HG03457 (cell line): Measurements from ENCODE around the gene SMIM21.

Source experiments
- ATAC-seq: cut with Tn5 transposase; IDR thresholded peaks from one replicate; pipeline ENCODE4 v1.9.1; 2021; ENCODE audit warnings: moderate number of reproducible peaks; ENCODE audit not compliant: unreplicated experiment

SMIM21 gene

DNA sequence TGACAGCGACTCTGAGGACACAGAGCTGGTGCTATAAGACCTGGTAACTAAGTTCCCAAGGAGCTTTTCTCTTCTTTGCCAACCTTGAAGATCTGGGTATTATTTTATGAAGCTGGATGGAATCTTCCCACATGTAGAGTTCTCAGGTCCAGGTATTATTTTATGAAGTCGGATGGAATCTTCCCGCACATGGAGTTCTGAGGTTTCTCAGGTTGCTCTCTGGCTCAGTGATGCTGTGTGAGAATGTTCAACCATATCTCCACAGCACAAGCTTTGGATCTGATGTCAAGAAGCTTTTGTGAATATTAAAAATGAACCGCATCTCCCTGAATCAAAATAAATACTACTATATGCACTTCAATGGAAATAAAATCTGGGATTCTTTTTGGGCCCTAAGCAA, at the start of gene SMIM21:
TSS of gene SMIM21 (minus strand) at position 101 of the 400 bp plus-strand sequence. CDS start 140 bp downstream, outside the sequence.
- no peak for ATAC-seq

- ATAC-seq, result no peak
These were observed 47.7 kb upstream of the SMIM21 start for GRCh38 chr18:75475228-75475627.

- no peak for ATAC-seq
These were observed 46.8 kb upstream of the SMIM21 start for GRCh38 chr18:75474332-75474731.

GRCh38 chr18:75473316-75473715, 45.8 kb upstream of the SMIM21 start:
- no peak for ATAC-seq

- no peak for ATAC-seq
These were observed 45.4 kb upstream of the SMIM21 start for GRCh38 chr18:75472906-75473305.

- ATAC-seq, result no peak
These were observed 44.9 kb upstream of the SMIM21 start for GRCh38 chr18:75472396-75472795.

DNA sequence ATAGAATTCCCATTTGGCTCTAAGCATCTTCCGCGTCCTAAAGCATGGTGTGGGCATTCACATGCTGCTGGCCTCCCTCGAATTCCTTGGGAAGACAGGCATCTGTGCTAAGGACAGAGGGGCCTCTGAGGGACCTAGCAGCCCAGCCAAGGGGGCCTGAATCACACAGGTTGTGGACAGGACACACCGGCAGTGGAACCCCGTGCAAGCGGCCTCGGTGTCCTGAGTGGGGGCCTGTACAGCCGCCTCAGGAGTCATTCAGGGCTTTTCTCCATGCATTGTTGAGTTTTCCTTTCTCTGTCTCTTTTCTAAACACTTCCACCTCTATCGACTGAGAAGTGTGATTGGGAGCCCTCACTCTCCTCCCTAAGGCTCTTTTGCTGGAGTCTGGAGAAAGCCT, 44.3 kb upstream of the SMIM21 start:
- ATAC-seq, result no peak

DNA sequence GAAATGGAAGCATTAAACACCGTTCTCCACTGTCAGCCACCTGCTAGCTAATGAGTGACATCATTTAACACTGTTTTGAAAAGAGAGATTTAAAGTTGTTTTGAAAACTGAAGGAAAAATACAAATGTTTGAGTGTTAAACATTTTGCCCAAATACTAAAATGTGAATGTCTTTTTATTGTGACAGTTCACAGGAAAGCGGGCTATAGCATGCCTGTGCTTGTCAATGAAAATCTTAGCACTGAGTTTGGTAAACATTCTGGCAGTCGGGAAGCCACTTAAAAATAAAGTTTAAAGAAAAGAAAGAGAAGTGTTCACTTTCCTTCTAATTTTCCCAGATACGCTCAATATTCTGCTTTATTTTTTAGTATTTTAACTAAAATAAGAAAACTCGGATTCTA, 40.3 kb upstream of the SMIM21 start:
- ATAC-seq, result no peak

GRCh38 chr18:75467281-75467795, 39.8 kb upstream of the SMIM21 start:
- no peak for ATAC-seq

DNA sequence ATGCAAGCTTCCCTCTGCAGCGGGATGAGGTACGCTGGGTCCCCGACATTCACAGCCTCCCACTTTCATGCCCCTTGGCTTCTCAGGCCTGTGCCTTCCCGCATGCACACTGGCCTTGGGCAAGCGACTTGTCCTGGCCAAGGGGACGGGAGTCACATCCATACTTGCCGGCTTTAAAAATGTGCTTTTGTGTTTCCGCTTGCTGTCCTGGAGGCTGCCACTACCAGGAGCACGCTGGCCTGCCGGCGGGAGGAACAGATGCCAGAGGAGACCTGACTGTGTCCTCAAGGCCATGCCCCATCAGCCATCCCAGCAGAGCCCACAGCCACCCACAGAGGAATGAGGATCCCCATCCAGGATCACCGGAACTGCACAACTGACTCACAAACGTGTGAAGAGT, 36.9 kb upstream of the SMIM21 start:
- ATAC-seq, result no peak

DNA sequence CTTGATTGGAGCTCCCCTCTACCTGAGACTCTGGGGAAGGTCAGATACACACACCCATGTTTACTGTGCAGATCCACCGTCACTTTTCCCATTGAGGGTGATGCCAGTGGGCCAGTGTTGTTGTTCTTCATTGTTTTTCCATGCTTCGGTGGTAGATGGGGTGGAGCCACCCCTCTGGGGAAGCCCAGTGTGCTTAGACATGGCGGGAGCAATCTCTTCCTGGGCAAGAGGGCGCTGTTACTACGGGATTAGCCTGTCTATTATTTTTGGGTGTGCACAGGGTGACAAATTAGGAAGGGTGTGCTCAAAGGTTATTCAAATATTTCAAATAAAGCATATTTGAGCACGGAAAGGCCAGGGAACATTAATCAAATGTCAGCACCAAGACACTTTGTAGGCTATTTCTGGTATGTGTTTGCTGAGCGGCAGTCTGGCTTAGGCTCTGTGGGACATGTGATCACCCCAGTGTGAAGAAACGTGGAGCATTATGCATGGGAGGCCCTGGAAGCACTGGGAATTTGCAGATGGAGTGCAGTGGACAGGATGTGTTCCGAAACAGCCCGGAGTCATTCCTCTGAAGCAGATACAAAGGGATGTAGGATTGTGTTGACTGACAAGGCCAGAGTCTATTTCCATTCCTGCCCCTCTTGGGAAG, 34.8 kb upstream of the SMIM21 start:
- ATAC-seq, result no peak

DNA sequence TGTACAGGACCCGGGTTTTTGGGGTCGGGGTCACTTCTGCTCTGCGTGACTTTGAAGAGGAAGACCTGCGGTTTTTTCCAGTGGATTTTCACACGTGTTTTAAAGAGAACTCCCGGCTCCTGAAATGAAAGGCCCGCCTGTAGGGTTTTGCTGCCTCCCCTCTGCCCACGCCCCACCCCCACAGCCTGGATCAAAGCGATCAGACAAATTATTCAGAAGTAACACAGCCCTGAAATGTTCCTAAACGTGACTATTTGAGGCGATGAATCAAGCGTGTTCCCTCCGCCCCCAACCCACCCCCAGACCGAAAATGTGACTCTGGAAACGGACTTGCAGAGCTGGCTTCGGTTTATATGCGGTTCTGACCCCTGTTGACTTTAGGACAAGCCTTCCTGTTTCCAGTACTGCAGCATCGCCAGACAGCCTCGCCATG, 28.7 kb upstream of the SMIM21 start:
- ATAC-seq, result no peak

- no peak for ATAC-seq
These were observed 28.0 kb upstream of the SMIM21 start for GRCh38 chr18:75455249-75456198.

- no peak for ATAC-seq
These were observed 26.7 kb upstream of the SMIM21 start for GRCh38 chr18:75454022-75454795.

- no peak for ATAC-seq
These were observed 23.4 kb upstream of the SMIM21 start for GRCh38 chr18:75450906-75451305.

GRCh38 chr18:75441896-75442295, 14.4 kb upstream of the SMIM21 start:
- no peak for ATAC-seq

GRCh38 chr18:75439348-75439747, 11.8 kb upstream of the SMIM21 start:
- no peak for ATAC-seq

- ATAC-seq, result no peak
These were observed 11.4 kb upstream of the SMIM21 start for GRCh38 chr18:75438891-75439290.

- ATAC-seq, result no peak
These were observed 10.5 kb upstream of the SMIM21 start for GRCh38 chr18:75437979-75438378.

- no peak for ATAC-seq
These were observed 5.6 kb upstream of the SMIM21 start for GRCh38 chr18:75433098-75433497.

DNA sequence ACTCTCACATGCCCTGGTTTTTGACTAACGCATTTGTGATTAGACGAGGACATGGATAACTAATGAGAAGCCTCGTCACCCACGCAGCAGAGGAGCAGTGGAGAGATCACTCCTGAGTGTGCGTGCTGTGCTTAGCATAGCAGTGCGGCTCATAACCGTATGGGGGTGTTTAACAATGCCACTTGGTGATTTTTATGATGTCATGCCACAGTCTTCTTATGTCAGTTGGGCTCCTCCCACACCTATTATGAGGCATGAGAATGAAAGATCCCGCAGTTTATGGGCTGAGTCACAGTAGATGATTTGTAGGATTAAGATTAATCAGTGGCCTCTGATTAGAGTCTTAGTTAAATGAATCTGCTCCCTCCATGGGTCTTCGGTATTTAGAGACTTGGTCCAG, 2.5 kb upstream of the SMIM21 start:
- ATAC-seq, result no peak
